ENCODE data around the gene NELFA. TPM values are rescaled to one million over a fixed set of nuclear protein-coding genes. Genes with fewer than 3 reads are reported as not detected.

The NELFA gene
- total and polyA plus RNA-seq, 11 donors, result 8.1 to 14.9 (median 10.4) TPM

DNA sequence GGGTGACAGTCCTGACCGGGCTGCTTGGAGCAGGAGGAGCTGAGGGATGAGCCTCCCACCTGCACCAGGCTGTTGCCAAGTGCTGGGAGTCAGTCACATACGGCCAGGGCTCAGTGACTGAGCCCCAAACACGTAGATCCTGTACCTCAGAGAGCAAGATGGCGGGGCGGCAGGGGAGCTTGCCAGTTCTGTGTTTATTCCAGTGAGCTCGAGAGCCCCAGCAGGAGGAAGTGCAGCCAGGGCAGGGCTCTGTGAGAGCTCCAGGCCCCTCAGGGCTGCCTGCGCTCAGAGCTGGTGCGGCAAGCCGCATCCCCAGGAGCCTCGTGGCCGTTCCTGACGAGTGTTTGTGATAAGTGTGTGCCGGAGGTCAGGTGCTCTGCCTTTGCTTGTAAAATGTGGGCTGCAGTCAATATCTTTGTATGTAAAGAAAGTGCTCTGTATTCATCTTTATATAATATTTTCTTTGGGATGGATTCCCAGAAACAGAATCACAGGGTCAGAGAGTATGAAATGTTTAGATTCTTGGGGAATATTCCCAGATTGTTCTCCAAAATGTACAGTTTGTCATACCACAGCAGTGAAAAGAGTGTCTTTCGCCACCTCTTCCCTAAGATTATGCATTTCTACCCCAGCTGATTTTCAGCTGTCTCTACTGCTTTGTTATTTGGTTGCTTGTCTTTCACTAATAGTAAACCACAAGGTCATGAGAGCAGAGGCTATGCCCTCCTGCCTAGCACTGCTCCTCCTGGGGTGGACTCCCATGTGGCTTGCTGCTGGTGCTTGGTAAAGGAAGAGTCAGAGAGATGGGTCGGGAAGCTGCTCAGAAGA, 50.3 kb downstream of the NELFA start:
- intact Hi-C loops (cut with DNase I), result no loop called here
- 72 to 94% (median 74%) methylated on average over 13 to 15 of the region's 15 CpGs for whole genome bisulfite sequencing, 4 donors
- H3K27ac ChIP-seq, result peak overlapping the region in 1 of 12 donors; percentile 15

DNA sequence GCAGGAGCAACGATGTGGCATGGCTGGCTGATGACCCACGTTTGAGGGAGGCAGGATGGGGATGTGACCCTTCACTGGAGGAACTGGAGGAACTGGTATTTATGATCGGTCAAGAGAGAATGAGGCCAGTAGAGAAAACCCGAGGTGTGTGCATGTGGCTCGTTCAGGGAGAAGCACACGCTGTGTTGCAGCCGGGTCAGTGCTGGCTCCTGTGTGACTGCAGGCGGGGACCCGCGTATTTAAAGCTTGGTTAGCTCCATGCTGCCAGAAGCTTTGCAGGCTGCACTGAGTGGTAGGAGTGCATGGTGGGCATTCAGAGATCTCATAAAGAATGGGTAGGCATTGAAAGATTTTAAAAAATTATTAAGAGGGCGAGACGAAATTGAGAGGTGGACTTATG, 52.1 kb downstream of the NELFA start:
- TF ChIP-seq POLR2A (IDR thresholded peaks at IDR 0.05) (no peak), CTCF (IDR thresholded peaks at IDR 0.05) (no peak)

More for the DNA sequence above, 50.3 kb downstream of the NELFA start:
- no peak for TF ChIP-seq POLR2A (IDR thresholded peaks at IDR 0.05)
- TF ChIP-seq CTCF (IDR thresholded peaks at IDR 0.05), result no peak
- Histone ChIP-seq H3K27me3 (no peaks in the 10 kb centered on the region), H3K4me3 (no peak overlapping the region), H3K36me3 (peaks cover 0 to 96% (median 83%) of the 10 kb centered on the region in 9 donors), H3K4me1 (peaks cover 0 to 14% (median 0%) of the 10 kb centered on the region in 12 donors), H3K9me3 (no peaks in the 10 kb centered on the region)
- peak; percentile 12 to 78 (median 29) for ATAC-seq
- DNase-seq, result no peak

GRCh38 chr4:1953335-1953734, 55.4 kb downstream of the NELFA start:
- DNase-seq (no peak), ATAC-seq (no peak)
- Histone ChIP-seq H3K36me3 (peaks cover 0 to 80% (median 53%) of the 10 kb centered on the region in 9 donors), H3K4me1 (no peaks in the 10 kb centered on the region), H3K27me3 (no peaks in the 10 kb centered on the region), H3K9me3 (no peaks in the 10 kb centered on the region), H3K4me3 (no peak overlapping the region), H3K27ac (no peak overlapping the region)
- no peak for TF ChIP-seq POLR2A (IDR thresholded peaks at IDR 0.05)
- no peak for TF ChIP-seq CTCF (IDR thresholded peaks at IDR 0.05)
- intact Hi-C loops (cut with DNase I), result no loop called here
- WGBS, 4 donors, result 95 to 98% (median 97%) methylated on average over 9 of the region's 9 CpGs

More for the DNA sequence above, 52.1 kb downstream of the NELFA start:
- intact Hi-C loops (cut with DNase I), result no loop called here
- no peaks in the 10 kb centered on the region for H3K9me3 ChIP-seq
- WGBS, 4 donors, result 92 to 93% (median 93%) methylated on average over 12 of the region's 12 CpGs
- H3K36me3 ChIP-seq, result peaks cover 0 to 96% (median 81%) of the 10 kb centered on the region in 9 donors
- ATAC-seq (no peak), DNase-seq (no peak)
- H3K4me1 ChIP-seq, result peaks cover 0 to 14% (median 0%) of the 10 kb centered on the region in 12 donors
- H3K27me3 ChIP-seq, result no peaks in the 10 kb centered on the region
- H3K27ac ChIP-seq, result no peak overlapping the region
- H3K4me3 ChIP-seq, result no peak overlapping the region

- TF ChIP-seq POLR2A (IDR thresholded peaks at IDR 0.05) (no peak), CTCF (IDR thresholded peaks at IDR 0.05) (no peak)
- intact Hi-C loops (cut with DNase I), result no loop called here
- DNase-seq (no peak), ATAC-seq (no peak)
- 81 to 100% (median 86%) methylated on average over 2 to 5 of the region's 5 CpGs for WGBS, 4 donors
- Histone ChIP-seq H3K4me1 (no peaks in the 10 kb centered on the region), H3K4me3 (no peak overlapping the region), H3K27ac (no peak overlapping the region), H3K9me3 (no peaks in the 10 kb centered on the region), H3K36me3 (peaks cover 0 to 74% (median 47%) of the 10 kb centered on the region in 9 donors), H3K27me3 (no peaks in the 10 kb centered on the region)
Measured at GRCh38 chr4:1952719-1953118, 56.1 kb downstream of the NELFA start.

All from heart left ventricle (tissue), 16 donors.